Glomerular endothelial cell (primary cell): ENCODE data around the gene UQCR11. TPM values are rescaled to one million over a fixed set of nuclear protein-coding genes. Genes with fewer than 3 reads are reported as not detected.

Experiments used
- DNase-seq: peaks from one replicate; pipeline ENCODE4 v3.0.0-alpha.2; 2011; ENCODE audit warnings: low read depth, low spot score; ENCODE audit errors: extremely low read depth
- total RNA-seq: library from RNA; depleted of rRNA; stranded (reverse); fragments of >200 nt; gene quantifications from 2 replicates; pipeline ENCODE4 v1.2.3, GENCODE V29; 2015

The UQCR11 gene
- total RNA-seq, 1 donor from 2014 or later: 63.1 TPM

- DNase-seq: no peak
Observed at GRCh38 chr19:1618157-1619093, 13.2 kb upstream of the UQCR11 start.

GRCh38 chr19:1616875-1617274 is 11.6 kb upstream of the UQCR11 start:
- DNase-seq: no peak

- no peak for DNase-seq
Observed at GRCh38 chr19:1616396-1616795, 11.1 kb upstream of the UQCR11 start.

- DNase-seq: no peak
Observed at GRCh38 chr19:1615156-1615765, 10.0 kb upstream of the UQCR11 start.

- no peak for DNase-seq
Observed at GRCh38 chr19:1613808-1614570, 8.7 kb upstream of the UQCR11 start.

GRCh38 chr19:1613146-1613545 is 7.9 kb upstream of the UQCR11 start:
- no peak for DNase-seq

- no peak for DNase-seq
Observed at GRCh38 chr19:1612114-1613086, 7.1 kb upstream of the UQCR11 start.

- no peak for DNase-seq
Observed at GRCh38 chr19:1611353-1611752, 6.1 kb upstream of the UQCR11 start.

GRCh38 chr19:1610579-1610978 is 5.3 kb upstream of the UQCR11 start:
- DNase-seq: no peak

- DNase-seq: no peak
Observed at GRCh38 chr19:1609680-1610474, 4.6 kb upstream of the UQCR11 start.

- no peak for DNase-seq
Observed at GRCh38 chr19:1609103-1609396, 3.8 kb upstream of the UQCR11 start.

- DNase-seq: no peak
Observed at GRCh38 chr19:1608359-1609102, 3.3 kb upstream of the UQCR11 start.

GRCh38 chr19:1606138-1606651 is 933 bp upstream of the UQCR11 start:
- no peak for DNase-seq

- no peak for DNase-seq
Observed at GRCh38 chr19:1602091-1602707, 3.1 kb downstream of the UQCR11 start.

GRCh38 chr19:1601613-1602064 is 3.6 kb downstream of the UQCR11 start:
- no peak for DNase-seq

- DNase-seq: no peak
Observed at GRCh38 chr19:1599460-1599846, 5.8 kb downstream of the UQCR11 start.

GRCh38 chr19:1598777-1599459 is 6.3 kb downstream of the UQCR11 start:
- no peak for DNase-seq

- DNase-seq: no peak
Observed at GRCh38 chr19:1593501-1593772, 11.8 kb downstream of the UQCR11 start.
